HL-60 (cell line): ENCODE measurements around the gene SMURF1.

ENCODE experiments used
- SPI1 ChIP-seq: IDR thresholded peaks from 2 replicates; pipeline ENCODE4 v1.6.1; 2012; ENCODE audit warnings: low read depth, mild to moderate bottlenecking, borderline replicate concordance
- TF ChIP-seq, protein P1 (sequence below): IDR thresholded peaks from one replicate; pipeline ENCODE4 v1.5.1; 2011; ENCODE audit warnings: low read length, control low read depth, inconsistent platforms; ENCODE audit not compliant: insufficient read depth

- TF ChIP-seq, protein P1, sequence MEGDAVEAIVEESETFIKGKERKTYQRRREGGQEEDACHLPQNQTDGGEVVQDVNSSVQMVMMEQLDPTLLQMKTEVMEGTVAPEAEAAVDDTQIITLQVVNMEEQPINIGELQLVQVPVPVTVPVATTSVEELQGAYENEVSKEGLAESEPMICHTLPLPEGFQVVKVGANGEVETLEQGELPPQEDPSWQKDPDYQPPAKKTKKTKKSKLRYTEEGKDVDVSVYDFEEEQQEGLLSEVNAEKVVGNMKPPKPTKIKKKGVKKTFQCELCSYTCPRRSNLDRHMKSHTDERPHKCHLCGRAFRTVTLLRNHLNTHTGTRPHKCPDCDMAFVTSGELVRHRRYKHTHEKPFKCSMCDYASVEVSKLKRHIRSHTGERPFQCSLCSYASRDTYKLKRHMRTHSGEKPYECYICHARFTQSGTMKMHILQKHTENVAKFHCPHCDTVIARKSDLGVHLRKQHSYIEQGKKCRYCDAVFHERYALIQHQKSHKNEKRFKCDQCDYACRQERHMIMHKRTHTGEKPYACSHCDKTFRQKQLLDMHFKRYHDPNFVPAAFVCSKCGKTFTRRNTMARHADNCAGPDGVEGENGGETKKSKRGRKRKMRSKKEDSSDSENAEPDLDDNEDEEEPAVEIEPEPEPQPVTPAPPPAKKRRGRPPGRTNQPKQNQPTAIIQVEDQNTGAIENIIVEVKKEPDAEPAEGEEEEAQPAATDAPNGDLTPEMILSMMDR: no peak
- no peak for TF ChIP-seq SPI1
Observed at GRCh38 chr7:99008921-99009530, 134.9 kb downstream of the SMURF1 start.
